Loucy (cell line): Measurements from ENCODE around the gene GATA6.

Source experiments
- CTCF ChIP-seq: fragments of 200-600 bp; sonication (generic); conservative IDR thresholded peaks from 2 replicates; pipeline ENCODE4 v1.5.1; 2014; ENCODE audit warnings: mild to moderate bottlenecking, antibody characterized with exemption, low read length
- EZH2phosphoT487 ChIP-seq: fragments of 200-600 bp; IDR thresholded peaks from 2 replicates; pipeline ENCODE4 v1.6.1; 2018; ENCODE audit warnings: antibody characterized with exemption, mild to moderate bottlenecking, moderate library complexity, borderline replicate concordance

GRCh38 chr18:22238036-22238435, 68.6 kb downstream of the GATA6 start:
- TF ChIP-seq EZH2phosphoT487 (no peak), CTCF (no peak; the same call in 1 of the 2 replicates)
